GM10847 (cell line): ENCODE results near the gene GPR32.

Source experiments
- POLR2A ChIP-seq: IDR thresholded peaks from 2 replicates; pipeline ENCODE4 v1.6.1; 2011; ENCODE audit not compliant: insufficient read length; ENCODE audit errors: extremely low read depth

Gene GPR32

GRCh38 chr19:50739914-50740426 lies 30.3 kb upstream of the GPR32 start:
- no peak for TF ChIP-seq POLR2A

GRCh38 chr19:50741179-50741933 lies 28.9 kb upstream of the GPR32 start:
- TF ChIP-seq POLR2A = no peak

- no peak for TF ChIP-seq POLR2A
Measured at GRCh38 chr19:50743537-50743936, 26.7 kb upstream of the GPR32 start.

- no peak for TF ChIP-seq POLR2A
Measured at GRCh38 chr19:50745221-50745620, 25.0 kb upstream of the GPR32 start.

- TF ChIP-seq POLR2A = no peak
Measured at GRCh38 chr19:50749490-50749889, 20.8 kb upstream of the GPR32 start.

GRCh38 chr19:50750010-50750409 lies 20.3 kb upstream of the GPR32 start:
- TF ChIP-seq POLR2A = no peak

GRCh38 chr19:50753879-50754278 lies 16.4 kb upstream of the GPR32 start:
- no peak for TF ChIP-seq POLR2A

- TF ChIP-seq POLR2A = no peak
Measured at GRCh38 chr19:50759886-50760285, 10.4 kb upstream of the GPR32 start.

- TF ChIP-seq POLR2A = no peak
Measured at GRCh38 chr19:50764409-50764808, 5.9 kb upstream of the GPR32 start.

- no peak for TF ChIP-seq POLR2A
Measured at GRCh38 chr19:50768277-50768676, 2.0 kb upstream of the GPR32 start.

- TF ChIP-seq POLR2A = no peak
Measured at GRCh38 chr19:50770888-50771287, 624 bp downstream of the GPR32 start.

GRCh38 chr19:50772476-50772875 lies 2.2 kb downstream of the GPR32 start:
- no peak for TF ChIP-seq POLR2A

GRCh38 chr19:50776131-50776530 lies 5.9 kb downstream of the GPR32 start:
- no peak for TF ChIP-seq POLR2A

GRCh38 chr19:50777261-50777660 lies 7.0 kb downstream of the GPR32 start:
- TF ChIP-seq POLR2A = no peak

GRCh38 chr19:50777830-50778303 lies 7.6 kb downstream of the GPR32 start:
- no peak for TF ChIP-seq POLR2A

GRCh38 chr19:50778906-50779430 lies 8.7 kb downstream of the GPR32 start:
- no peak for TF ChIP-seq POLR2A
